DMS153 (cell line): ENCODE data around the gene MAML3.

Source experiments
- DNase-seq: peaks from one replicate; lab custom pipeline; 2025; lab: John Stamatoyannopoulos, UW

MAML3 gene

GRCh38 chr4:139756391-139757180 is 397.4 kb downstream of the MAML3 start:
- no peak for DNase-seq

- no peak for DNase-seq
Observed at GRCh38 chr4:139754938-139755337, 399.0 kb downstream of the MAML3 start.

GRCh38 chr4:139753686-139754085 is 400.3 kb downstream of the MAML3 start:
- DNase-seq, result no peak

- no peak for DNase-seq
Observed at GRCh38 chr4:139749835-139750498, 404.0 kb downstream of the MAML3 start.

- DNase-seq, result no peak
Observed at GRCh38 chr4:139749338-139749737, 404.6 kb downstream of the MAML3 start.

GRCh38 chr4:139746431-139747171 is 407.4 kb downstream of the MAML3 start:
- DNase-seq, result no peak

- no peak for DNase-seq
Observed at GRCh38 chr4:139745111-139745639, 408.8 kb downstream of the MAML3 start.

GRCh38 chr4:139744232-139744631 is 409.8 kb downstream of the MAML3 start:
- no peak for DNase-seq

GRCh38 chr4:139743027-139743426 is 411.0 kb downstream of the MAML3 start:
- no peak for DNase-seq

- peak; percentile 96 for DNase-seq
Observed at GRCh38 chr4:139740531-139741041, 413.4 kb downstream of the MAML3 start.

GRCh38 chr4:139740121-139740520 is 413.9 kb downstream of the MAML3 start:
- DNase-seq, result no peak

- no peak for DNase-seq
Observed at GRCh38 chr4:139738846-139739613, 415.0 kb downstream of the MAML3 start.

- DNase-seq, result no peak
Observed at GRCh38 chr4:139736661-139737060, 417.3 kb downstream of the MAML3 start.

GRCh38 chr4:139736274-139736660 is 417.7 kb downstream of the MAML3 start:
- no peak for DNase-seq

GRCh38 chr4:139735381-139736273 is 418.4 kb downstream of the MAML3 start:
- no peak for DNase-seq

GRCh38 chr4:139734875-139735380 is 419.1 kb downstream of the MAML3 start:
- DNase-seq, result peak; percentile 97

GRCh38 chr4:139734201-139734874 is 419.6 kb downstream of the MAML3 start:
- no peak for DNase-seq

- no peak for DNase-seq
Observed at GRCh38 chr4:139732991-139733570, 420.9 kb downstream of the MAML3 start.

- peak; percentile 94 for DNase-seq
Observed at GRCh38 chr4:139728840-139729239, 425.1 kb downstream of the MAML3 start.
